Stimulated activated CD8-positive, alpha-beta memory T cell treated with anti-CD3 and anti-CD28 coated beads, Interleukin-7, amount 100 ng/mL, for 48 hours (primary cell): ENCODE results near the gene SLC15A4.

Source experiments
- DNase-seq, 2 donors: peaks; one replicate each; pipeline ENCODE4 v3.0.0-alpha.2; 2020; ENCODE audit warnings: low read depth in 1 of 2; ENCODE audit errors: extremely low read depth in 1 of 2

Gene SLC15A4

GRCh38 chr12:128763395-128763794 is 60.4 kb downstream of the SLC15A4 start:
- DNase-seq: no peak

DNA sequence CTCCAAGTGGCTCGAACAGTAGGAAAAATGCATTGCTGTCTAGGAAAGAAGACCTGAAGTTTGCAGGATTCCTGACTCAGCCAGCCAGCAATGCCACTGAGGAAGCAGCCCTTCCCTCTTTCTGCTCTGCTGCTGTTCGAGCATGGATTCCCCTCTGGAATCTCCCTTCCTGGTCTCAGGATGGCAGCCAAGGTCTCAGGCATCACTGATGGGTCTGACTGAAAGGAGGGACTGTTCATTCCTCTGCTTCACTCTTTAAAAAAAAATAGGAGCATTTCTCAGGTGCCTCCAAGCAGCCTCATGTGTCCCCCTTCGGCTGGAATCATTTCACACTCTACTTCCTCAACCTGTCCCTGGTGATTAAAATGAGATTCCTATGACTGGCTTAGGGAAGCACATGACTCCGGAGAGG is 62.4 kb downstream of the SLC15A4 start:
- DNase-seq: no peak

- no peak for DNase-seq
Measured at GRCh38 chr12:128755566-128755965, 68.2 kb downstream of the SLC15A4 start.

GRCh38 chr12:128754275-128754674 is 69.5 kb downstream of the SLC15A4 start:
- DNase-seq: no peak

- no peak for DNase-seq
Measured at GRCh38 chr12:128753438-128753837, 70.3 kb downstream of the SLC15A4 start.

- DNase-seq: no peak
Measured at GRCh38 chr12:128752386-128752785, 71.4 kb downstream of the SLC15A4 start.

DNA sequence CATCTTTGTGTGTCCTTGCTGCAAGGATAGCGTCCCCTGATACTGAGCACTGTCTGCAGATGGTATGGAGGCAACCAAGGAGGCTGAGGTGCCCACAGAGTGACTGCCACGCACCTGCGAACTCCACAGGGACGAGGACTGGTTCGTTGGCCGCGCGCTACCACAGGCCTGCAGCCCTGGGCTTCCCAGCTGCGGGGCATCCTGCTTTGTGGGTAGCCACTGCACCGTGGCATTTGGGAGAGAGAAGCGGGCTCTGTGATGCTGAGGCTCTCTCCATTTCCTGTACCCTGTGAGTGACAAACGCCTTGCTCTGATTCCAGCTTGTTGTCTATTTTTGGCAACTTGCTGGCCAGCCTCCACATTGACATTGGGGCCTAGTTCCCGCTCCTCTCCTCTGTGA is 76.3 kb downstream of the SLC15A4 start:
- no peak for DNase-seq

DNA sequence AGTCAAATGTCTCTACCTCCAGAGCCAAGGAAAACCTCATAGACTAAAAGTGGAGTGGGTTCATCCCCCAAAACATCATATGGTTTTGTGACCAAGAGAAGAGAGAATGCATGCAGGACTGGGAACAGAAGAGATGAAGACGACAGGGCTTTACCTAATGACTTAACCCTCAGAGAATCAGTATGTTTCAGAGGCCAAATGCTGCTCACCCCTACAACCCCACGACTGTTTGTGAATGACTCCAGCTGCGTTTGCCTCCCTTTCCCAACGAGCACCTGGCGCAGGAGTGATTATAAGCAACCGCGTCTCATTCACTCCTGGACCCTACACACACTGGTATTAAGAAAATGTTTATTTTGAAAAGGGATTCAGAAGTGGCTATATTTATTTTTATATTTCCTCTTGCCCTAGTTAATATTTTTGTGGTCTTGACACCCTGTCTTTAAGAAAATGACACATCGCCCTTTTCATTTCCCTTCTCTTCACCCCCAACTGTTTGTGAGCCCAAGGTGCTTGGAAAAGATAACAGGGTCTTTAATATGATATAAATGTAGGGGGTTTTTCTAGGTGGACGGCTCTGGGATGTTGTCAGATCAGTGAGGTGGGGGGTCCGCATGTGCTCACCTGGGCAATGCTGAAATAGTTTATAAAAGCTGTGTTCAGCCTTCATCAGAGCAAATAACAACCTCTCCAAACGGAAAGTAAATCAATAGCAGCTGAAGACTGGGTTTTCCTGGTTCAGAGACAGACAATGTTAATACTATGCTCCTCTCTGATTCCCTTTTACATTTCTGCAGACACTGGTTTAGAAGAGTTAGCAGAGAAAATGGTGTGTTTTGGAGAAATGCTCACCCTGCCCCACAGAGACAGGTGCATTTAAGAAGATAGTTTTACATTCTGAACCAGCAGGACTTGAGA is 77.7 kb downstream of the SLC15A4 start:
- DNase-seq: no peak

- no peak for DNase-seq
Measured at GRCh38 chr12:128743916-128744315, 79.8 kb downstream of the SLC15A4 start.
